Thyroid gland (tissue), 4 donors: ENCODE data around the gene DIS3L2.

Experiments
- CTCF ChIP-seq, 6 experiments: fragments of 200-600 bp in 3 of 6; fragments of 450-650 bp in 3 of 6; sonication (generic) in 3 of 6; IDR thresholded peaks; one replicate each; pipeline ENCODE4 v1.5.1; 2016 to 2019; ENCODE audit warnings: antibody characterized with exemption in 6 of 6, mild to moderate bottlenecking in 2 of 6, inconsistent platforms in 1 of 6, moderate library complexity in 1 of 6
- POLR2A ChIP-seq, 2 donors: fragments of 450-650 bp; IDR thresholded peaks; one replicate each; pipeline ENCODE4 v1.6.1; 2017; ENCODE audit warnings: antibody characterized with exemption in 2 of 2, mild to moderate bottlenecking in 2 of 2, moderate library complexity in 1 of 2

GRCh38 chr2:232354069-232354468, 392.6 kb downstream of the DIS3L2 start:
- TF ChIP-seq CTCF (IDR thresholded peaks at IDR 0.05) (no peak), POLR2A (IDR thresholded peaks at IDR 0.05) (no peak)
